GM12801 (cell line): ENCODE data around the gene GATB.

Experiments
- TF ChIP-seq, protein P1 (sequence below): IDR thresholded peaks from one replicate; pipeline ENCODE4 v1.5.1; 2011; ENCODE audit warnings: control low read depth; ENCODE audit not compliant: insufficient read length; ENCODE audit errors: extremely low read depth

Gene GATB

DNA sequence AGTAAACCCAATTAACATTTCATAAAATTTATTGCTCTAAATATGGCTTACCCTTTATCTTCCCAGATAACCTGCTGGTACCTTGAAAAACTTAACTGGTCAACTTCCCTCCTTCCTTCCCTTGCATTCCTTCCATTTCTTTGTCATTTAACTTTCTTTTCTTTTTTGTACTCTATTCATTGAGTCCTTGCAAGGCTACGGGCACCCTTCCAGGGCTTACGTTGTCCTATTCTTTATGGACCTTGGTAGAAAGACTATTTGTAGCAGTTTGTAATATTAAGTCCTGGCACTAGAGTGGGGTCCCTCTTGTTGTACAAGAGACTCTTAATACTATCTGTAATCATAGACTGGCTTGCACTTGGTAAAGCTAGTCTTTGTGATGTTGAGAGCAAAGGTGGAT, 8.0 kb upstream of the GATB start:
- TF ChIP-seq, protein P1, sequence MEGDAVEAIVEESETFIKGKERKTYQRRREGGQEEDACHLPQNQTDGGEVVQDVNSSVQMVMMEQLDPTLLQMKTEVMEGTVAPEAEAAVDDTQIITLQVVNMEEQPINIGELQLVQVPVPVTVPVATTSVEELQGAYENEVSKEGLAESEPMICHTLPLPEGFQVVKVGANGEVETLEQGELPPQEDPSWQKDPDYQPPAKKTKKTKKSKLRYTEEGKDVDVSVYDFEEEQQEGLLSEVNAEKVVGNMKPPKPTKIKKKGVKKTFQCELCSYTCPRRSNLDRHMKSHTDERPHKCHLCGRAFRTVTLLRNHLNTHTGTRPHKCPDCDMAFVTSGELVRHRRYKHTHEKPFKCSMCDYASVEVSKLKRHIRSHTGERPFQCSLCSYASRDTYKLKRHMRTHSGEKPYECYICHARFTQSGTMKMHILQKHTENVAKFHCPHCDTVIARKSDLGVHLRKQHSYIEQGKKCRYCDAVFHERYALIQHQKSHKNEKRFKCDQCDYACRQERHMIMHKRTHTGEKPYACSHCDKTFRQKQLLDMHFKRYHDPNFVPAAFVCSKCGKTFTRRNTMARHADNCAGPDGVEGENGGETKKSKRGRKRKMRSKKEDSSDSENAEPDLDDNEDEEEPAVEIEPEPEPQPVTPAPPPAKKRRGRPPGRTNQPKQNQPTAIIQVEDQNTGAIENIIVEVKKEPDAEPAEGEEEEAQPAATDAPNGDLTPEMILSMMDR: no peak

DNA sequence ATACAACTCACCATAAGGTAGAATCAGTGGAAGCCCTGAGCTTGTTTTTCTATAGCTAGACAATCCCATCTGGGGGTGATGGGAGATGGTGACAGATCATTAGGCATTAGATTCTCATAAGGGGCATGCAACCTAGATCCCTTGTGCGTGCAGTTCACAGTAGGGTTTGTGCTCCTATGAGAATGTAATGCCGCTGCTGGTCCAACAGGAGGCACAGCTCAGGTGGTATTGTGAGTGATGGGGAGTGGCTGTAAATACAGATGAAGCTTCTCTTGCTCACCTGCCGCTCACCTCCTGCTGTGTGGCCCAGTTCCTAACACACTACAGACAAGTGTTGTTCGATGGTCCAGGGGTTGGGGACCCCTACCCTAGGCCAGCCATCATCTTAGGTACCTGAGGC, 5.9 kb upstream of the GATB start:
- TF ChIP-seq, protein P1: no peak

DNA sequence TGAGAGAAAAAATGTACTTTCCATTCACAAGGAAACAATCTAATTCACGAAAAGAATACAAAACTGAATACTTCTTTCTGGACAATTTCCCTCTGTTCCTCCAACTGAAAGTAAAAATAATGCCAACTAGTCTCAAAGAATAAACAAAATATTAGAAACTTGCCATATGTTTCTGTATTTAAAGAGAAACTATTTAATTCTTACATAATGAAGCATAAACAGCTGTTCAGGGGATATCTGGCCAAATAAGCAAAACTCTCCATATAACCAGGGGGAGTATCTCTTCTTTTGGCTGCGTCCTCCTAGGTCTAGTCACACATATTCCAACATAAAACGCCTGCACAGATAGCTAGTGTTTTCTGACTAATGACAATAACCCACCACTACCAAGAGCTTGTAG, 805 bp downstream of the GATB start:
- TF ChIP-seq, protein P1: no peak

DNA sequence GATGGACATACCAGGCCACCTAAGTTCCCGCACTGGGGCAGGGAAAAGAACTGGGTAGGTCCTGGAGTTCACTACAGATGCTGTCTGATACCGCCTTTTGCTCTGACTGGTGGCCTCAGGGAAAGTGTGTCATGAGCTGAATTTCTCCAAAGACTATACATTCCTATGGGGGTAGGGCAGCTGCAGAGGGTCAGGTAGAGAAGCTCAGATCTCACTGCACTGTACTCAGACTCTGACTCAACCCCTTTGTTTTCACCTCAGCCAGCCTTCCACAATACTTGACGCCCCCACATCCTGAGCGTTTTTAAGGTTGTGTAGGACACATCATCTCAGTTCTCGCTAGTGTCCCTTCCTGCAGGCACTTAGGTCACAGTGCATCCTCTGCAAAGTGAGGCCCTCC, 7.8 kb downstream of the GATB start:
- TF ChIP-seq, protein P1: no peak

DNA sequence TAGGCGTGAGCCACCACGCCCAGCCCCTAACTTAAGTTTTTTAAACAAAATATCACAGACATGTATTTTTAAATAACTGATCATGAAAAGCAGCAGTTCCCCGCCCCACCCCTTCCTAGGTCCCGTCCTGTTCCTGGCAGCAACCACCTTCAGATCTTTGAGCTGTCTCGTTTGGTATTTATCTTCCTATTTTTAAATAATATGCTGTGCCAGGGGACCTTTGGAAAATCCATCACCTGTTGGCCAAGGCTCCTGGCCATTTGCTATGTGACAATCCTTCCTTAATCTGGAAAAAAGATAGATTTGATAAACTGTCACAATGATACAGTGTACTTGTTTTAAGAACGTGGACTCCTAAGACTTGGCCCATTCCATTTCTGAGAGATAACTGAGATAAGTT, 10.7 kb downstream of the GATB start:
- TF ChIP-seq, protein P1: no peak

DNA sequence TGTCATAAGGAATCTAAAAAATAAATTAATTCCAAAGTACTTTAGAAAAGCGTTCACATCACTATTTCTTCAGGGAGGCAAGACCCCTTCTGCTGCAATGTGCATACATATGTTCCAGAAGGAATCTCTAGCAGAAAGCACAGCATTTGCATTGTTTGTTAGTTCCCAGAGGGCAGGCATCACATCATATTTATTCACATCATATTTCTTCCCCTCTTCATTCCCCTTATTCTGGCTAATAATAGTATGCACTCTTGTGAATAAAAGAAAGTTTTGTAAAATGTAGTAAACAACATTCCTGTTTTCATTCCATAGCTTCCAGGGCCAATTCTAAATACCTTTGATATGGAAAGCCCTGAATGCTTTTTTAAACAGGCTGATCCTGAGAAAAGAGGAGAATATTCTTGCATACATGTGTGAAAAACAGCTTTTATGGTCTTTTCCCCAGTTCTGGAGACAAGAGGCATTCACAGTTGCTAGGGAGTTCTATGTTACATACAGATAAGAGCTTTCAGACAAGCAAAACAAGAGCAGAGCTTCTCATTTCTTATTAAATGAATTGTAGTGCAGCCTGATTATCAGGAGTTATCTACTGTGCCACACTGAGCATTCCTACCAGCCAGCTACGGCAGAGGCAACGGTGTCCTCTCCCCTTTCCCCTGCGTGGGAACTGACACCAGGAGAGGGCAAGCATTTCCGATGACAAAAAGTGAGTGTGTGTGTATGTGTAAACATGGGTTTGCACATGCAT, 15.2 kb downstream of the GATB start:
- TF ChIP-seq, protein P1: no peak

DNA sequence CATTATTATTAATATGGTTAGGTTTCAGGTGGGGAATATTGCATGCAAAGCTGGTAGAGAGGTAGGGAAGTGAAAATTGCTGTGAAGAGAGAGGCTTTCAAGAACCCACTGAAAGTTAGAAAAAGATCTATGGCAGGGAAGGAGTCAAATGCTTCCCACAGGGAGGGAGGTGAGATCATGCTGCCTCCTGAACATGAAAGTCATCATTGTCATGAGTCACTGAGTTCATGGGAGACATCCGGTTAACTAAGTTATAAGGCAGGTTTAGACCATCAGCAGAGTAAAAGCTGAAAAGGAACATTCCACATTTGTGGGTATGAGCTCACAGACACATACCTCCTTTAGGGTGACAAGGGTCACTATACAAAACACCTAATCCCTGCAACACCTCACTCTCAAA, 16.2 kb downstream of the GATB start:
- TF ChIP-seq, protein P1: no peak
